K562 (cell line): ENCODE results near the gene MTOR. TPM values are rescaled to one million over a fixed set of nuclear protein-coding genes. Genes with fewer than 3 reads are reported as not detected.
A peak's percentile ranks its signal among the peaks of the same experiment; 100 is the strongest.

Experiments used
- ATAC-seq: fragments of 200-7000 bp; cut with Tn5 transposase; 3 replicates; pipeline ENCODE4 v1.9.1; 2020; ENCODE audit warnings: moderate library complexity
- BruUV-seq: library from RNA; stranded (reverse); fragments of 400-500 nt; replicated peaks from 2 replicates; lab custom pipeline; 2021; lab: Mats Ljungman, UMichigan
- CTCF ChIA-PET: fragments of 300-600 bp; formaldehyde crosslinking; extraction: SDS; loops from one replicate; lab custom pipeline; 2021; ENCODE audit warnings: low intra/inter-chr PET ratio; lab: Yijun Ruan, JAX
- POLR2A ChIA-PET: fragments of 300-600, 350-650 bp; sonication (Branson Sonifier 250); formaldehyde crosslinking; extraction: SDS; loops from one replicate; lab custom pipeline; 2021; ENCODE audit warnings: antibody characterized with exemption, inconsistent platforms; lab: Yijun Ruan, JAX
- DNase-seq, 4 experiments: peaks; one replicate each; pipeline versions ENCODE4 v3.0.0 to v3.0.0-alpha.2; 2011 to 2018; ENCODE audit warnings: low spot score in 3 of 4, mixed read lengths in 3 of 4; ENCODE audit errors: extremely low read depth in 1 of 4
- FAIRE-seq: peaks from 2 replicates; lab custom pipeline; 2011; peaks lifted over from hg19 to GRCh38; lab: Jason Lieb, UNC
- H2AFZ ChIP-seq: 2 replicates; pipeline ENCODE4 v1.6.0; 2011; ENCODE audit warnings: low read depth, low read length, control low read depth, inconsistent platforms
- H3K27ac ChIP-seq: fragments of 200-600 bp; 3 replicates; pipeline ENCODE4 v1.8.0; 2011; ENCODE audit warnings: low read depth, mild to moderate bottlenecking, control low read depth, inconsistent platforms, low read length, moderate library complexity, mixed read lengths; ENCODE audit errors: extremely low read depth
- H3K27me3 ChIP-seq, 2 experiments: fragments of 300-600 bp in 1 of 2; 2 replicates in 1 of 2; 3 replicates in 1 of 2; pipeline versions ENCODE4 v1.6.0 to v1.8.0; 2011; ENCODE audit warnings: inconsistent platforms in 2 of 2, low read length in 2 of 2, mild to moderate bottlenecking in 1 of 2, mixed read lengths in 1 of 2, moderate library complexity in 1 of 2; ENCODE audit not compliant: control insufficient read depth in 2 of 2, insufficient read depth in 2 of 2
- H3K36me3 ChIP-seq: fragments of 300-600 bp; 3 replicates; pipeline ENCODE4 v1.8.0; 2011; ENCODE audit warnings: mild to moderate bottlenecking, low read length, inconsistent platforms; ENCODE audit not compliant: control insufficient read depth, insufficient read depth
- H3K4me1 ChIP-seq, 2 experiments: fragments of 200-600 bp in 1 of 2; replicated peaks in 1 of 2; 2 replicates in 1 of 2; 3 replicates in 1 of 2; pipeline versions ENCODE4 v1.5.1 to v1.8.0; 2011; ENCODE audit warnings: inconsistent platforms in 2 of 2, low read length in 2 of 2, mild to moderate bottlenecking in 1 of 2, mixed read lengths in 1 of 2, moderate library complexity in 1 of 2; ENCODE audit not compliant: control insufficient read depth in 2 of 2, insufficient read depth in 2 of 2
- H3K4me2 ChIP-seq: 2 replicates; pipeline ENCODE4 v1.6.1; 2011; ENCODE audit warnings: low read length, control low read depth, inconsistent platforms, mixed read lengths; ENCODE audit not compliant: insufficient read depth
- H3K4me3 ChIP-seq: fragments of 200-600 bp; sonication (generic), shearing (Covaris generic); 2 replicates; pipeline ENCODE4 v1.5.1; 2016; ENCODE audit warnings: control low read depth, inconsistent platforms
- H3K79me2 ChIP-seq: fragments of 200-600 bp; 3 replicates; pipeline ENCODE4 v1.8.0; 2011; ENCODE audit warnings: low read length, inconsistent platforms; ENCODE audit not compliant: control insufficient read depth, insufficient read depth
- H3K9ac ChIP-seq, 2 experiments: 2 replicates each; pipeline versions ENCODE4 v1.6.0 to v1.6.1; 2011; ENCODE audit warnings: low read depth in 2 of 2, low read length in 2 of 2, control low read depth in 1 of 2, inconsistent platforms in 1 of 2, mild to moderate bottlenecking in 1 of 2, mixed read lengths in 1 of 2; ENCODE audit not compliant: insufficient read depth in 1 of 2
- H3K9me1 ChIP-seq: one replicate; pipeline ENCODE4 v1.6.0; 2011; ENCODE audit warnings: inconsistent platforms, mild to moderate bottlenecking, low read length, moderate library complexity; ENCODE audit not compliant: control insufficient read depth, insufficient read depth
- H3K9me3 ChIP-seq: replicated peaks from 2 replicates; pipeline ENCODE4 v1.5.1; 2011; ENCODE audit warnings: low read depth, low read length, inconsistent platforms; ENCODE audit not compliant: control insufficient read depth, insufficient read depth
- H4K20me1 ChIP-seq: replicated peaks from 2 replicates; pipeline ENCODE4 v1.6.1; 2011; ENCODE audit warnings: low read length, inconsistent platforms, mixed read lengths; ENCODE audit not compliant: control insufficient read depth, insufficient read depth
- MAFF ChIP-seq: IDR thresholded peaks from 2 replicates; pipeline ENCODE4 v1.6.1; 2012; ENCODE audit warnings: low read length, improper control_type of control experiment
- MTF1 ChIP-seq: fragments of 250-450 bp; sonication (Bioruptor Pico); IDR thresholded peaks from 2 replicates; pipeline ENCODE4 v1.9.0; 2021; ENCODE audit warnings: moderate library complexity, mild to moderate bottlenecking, inconsistent platforms, borderline replicate concordance
- POLR2G ChIP-seq: fragments of 200-400 bp; formaldehyde crosslinking; IDR thresholded peaks from 2 replicates; pipeline ENCODE4 v1.6.1; 2017; ENCODE audit warnings: low read depth, mild to moderate bottlenecking, antibody characterized with exemption, low read length, moderate library complexity
- RBFOX2 ChIP-seq: fragments of 200-400 bp; formaldehyde crosslinking; IDR thresholded peaks from 2 replicates; pipeline ENCODE4 v1.6.1; 2017; ENCODE audit warnings: low read depth, mild to moderate bottlenecking, low read length, moderate library complexity
- ZNF398 ChIP-seq: fragments of 250-450 bp; sonication (Bioruptor Pico); IDR thresholded peaks from 2 replicates; pipeline ENCODE4 v1.8.0; 2021; ENCODE audit warnings: moderate library complexity, mild to moderate bottlenecking, inconsistent platforms
- ZNF583 ChIP-seq: fragments of 250-450 bp; sonication (Bioruptor Pico); IDR thresholded peaks from 2 replicates; pipeline ENCODE4 v1.4.0; 2020
- ZNF695 ChIP-seq: fragments of 450-650 bp; formaldehyde crosslinking; IDR thresholded peaks from 2 replicates; pipeline ENCODE4 v1.4.0; 2020; ENCODE audit warnings: mild to moderate bottlenecking, moderate library complexity
- WGBS: fragments of 100-300 bp; shearing (Covaris generic); methylation state at CpG from one replicate; pipeline ENCODE4 v1.1.6; 2016; ENCODE audit warnings: low coverage, mixed read lengths; ENCODE audit not compliant: insufficient coverage; ENCODE audit errors: missing lambda C conversion rate; 5-methylcytosine and 5-hydroxymethylcytosine counted together
- in situ Hi-C: fragments of 300-500 bp; cut with MboI; formaldehyde crosslinking; loops from 4 replicates; pipeline ENCODE4 v1.15.0; 2018; ENCODE audit warnings: inconsistent platforms, mixed read lengths
- intact Hi-C: fragments of 100-400 bp; cut with micrococcal nuclease; formaldehyde crosslinking; loops from 2 replicates; pipeline ENCODE4 v1.14.2; 2022
- polyA plus RNA-seq, 8 experiments: library from polyadenylated mRNA; depleted of rRNA in 4 of 8; stranded (reverse) in 5 of 8; unstranded in 3 of 8; fragments of >200 nt; fragmentation: Nextera tagmentation in 2 of 8; fragmentation: Illumina TruSeq in 1 of 8; extraction: Ambion mirVana in 2 of 8; extraction: Trizol in 1 of 8; gene quantifications; 2 replicates each; pipeline versions ENCODE4 v1.2.1 to v1.2.3, GENCODE V29; 2011 to 2014; ENCODE audit warnings: inconsistent platforms in 1 of 8, missing spikeins in 1 of 8
- total RNA-seq, 7 experiments: library from RNA; depleted of rRNA in 6 of 7; stranded (reverse); fragments of >200 nt in 6 of 7; fragmentation: Illumina TruSeq in 2 of 7; extraction: Trizol in 2 of 7; gene quantifications; 2 replicates each; pipeline versions ENCODE4 v1.2.1 to v1.2.3, GENCODE V29; 2011 to 2021; ENCODE audit warnings: low replicate concordance in 1 of 7
- TF ChIP-seq, protein P1 (sequence below): fragments of 450-650 bp; IDR thresholded peaks from 2 replicates; pipeline ENCODE4 v1.6.1; 2017; ENCODE audit warnings: antibody characterized with exemption

Gene MTOR
- total and polyA plus RNA-seq, 9 of the 15 experiments (the other 6 are each of a cell fraction or from before 2014, with no cell fraction given) = 11.4 to 71.4 (median 52.2) TPM

GRCh38 chr1:11070876-11071275, 191.5 kb downstream of the MTOR start:
- no peak overlapping the region for H3K27ac ChIP-seq
- ChIA-PET POLR2A (interaction anchor here (1.1 to 1.9 kb wide), 3 partner anchors 9 to 41 kb away, joined by 3 to 8 read pairs (median 5); no protein-coding TSS in a partner anchor), CTCF (no interaction called here)
- no peaks in the 10 kb centered on the region for H4K20me1 ChIP-seq
- TSS peak; percentile 30 for BruUV-seq
- intact Hi-C loops = no loop called here
- H3K27me3 ChIP-seq = no peaks in the 10 kb centered on the region
- no peak for ATAC-seq
- TF ChIP-seq RBFOX2 (peak; percentile 30; the same call in 1 of the 2 replicates), POLR2G (peak; percentile 11; the same call in 1 of the 2 replicates), ZNF695 (no peak)
- H3K9ac ChIP-seq = peak overlapping the region in 1 of 2 experiments; percentile 74; a peak in 1 of 4 replicates
- no peak for FAIRE-seq
- no peak overlapping the region for H2AFZ ChIP-seq
- H3K9me1 ChIP-seq = no peaks in the 10 kb centered on the region
- H3K9me3 ChIP-seq = no peaks in the 10 kb centered on the region
- H3K4me3 ChIP-seq = no peak overlapping the region
- no peaks in the 10 kb centered on the region for H3K4me1 ChIP-seq
- in situ Hi-C loops = no loop called here
- no peaks in the 10 kb centered on the region for H3K79me2 ChIP-seq
- H3K4me2 ChIP-seq = no peak overlapping the region
- DNase-seq = no peak
- peaks cover 92% of the 10 kb centered on the region for H3K36me3 ChIP-seq
- WGBS = 90% methylated on average over 11 of the region's 11 CpGs

GRCh38 chr1:11068600-11069473, 193.5 kb downstream of the MTOR start:
- no peak overlapping the region for H2AFZ ChIP-seq
- intact Hi-C loops = no loop called here
- FAIRE-seq (no peak), DNase-seq (no peak), ATAC-seq (no peak)
- H3K36me3 ChIP-seq = peaks cover 89% of the 10 kb centered on the region
- no TSS peak for BruUV-seq
- WGBS = 92% methylated on average over 17 of the region's 17 CpGs
- H3K27me3 ChIP-seq = no peaks in the 10 kb centered on the region
- H3K9me1 ChIP-seq = no peaks in the 10 kb centered on the region
- H3K9ac ChIP-seq = 0 out of 4 replicates have a peak overlapping the region, but pooled peaks of 1 of the 2 experiments have one; percentile 2
- no peaks in the 10 kb centered on the region for H3K79me2 ChIP-seq
- H3K27ac ChIP-seq = no peak overlapping the region
- H3K4me1 ChIP-seq = no peaks in the 10 kb centered on the region
- no peak overlapping the region for H3K4me3 ChIP-seq
- no peak overlapping the region for H3K4me2 ChIP-seq
- no peaks in the 10 kb centered on the region for H4K20me1 ChIP-seq
- in situ Hi-C loops = no loop called here
- ChIA-PET CTCF (no interaction called here), POLR2A (interaction anchor here (0.6 to 1.7 kb wide), 4 partner anchors 10 to 53 kb away, joined by 3 to 4 read pairs (median 4); no protein-coding TSS in a partner anchor)
- H3K9me3 ChIP-seq = no peaks in the 10 kb centered on the region
- TF ChIP-seq, protein P1, sequence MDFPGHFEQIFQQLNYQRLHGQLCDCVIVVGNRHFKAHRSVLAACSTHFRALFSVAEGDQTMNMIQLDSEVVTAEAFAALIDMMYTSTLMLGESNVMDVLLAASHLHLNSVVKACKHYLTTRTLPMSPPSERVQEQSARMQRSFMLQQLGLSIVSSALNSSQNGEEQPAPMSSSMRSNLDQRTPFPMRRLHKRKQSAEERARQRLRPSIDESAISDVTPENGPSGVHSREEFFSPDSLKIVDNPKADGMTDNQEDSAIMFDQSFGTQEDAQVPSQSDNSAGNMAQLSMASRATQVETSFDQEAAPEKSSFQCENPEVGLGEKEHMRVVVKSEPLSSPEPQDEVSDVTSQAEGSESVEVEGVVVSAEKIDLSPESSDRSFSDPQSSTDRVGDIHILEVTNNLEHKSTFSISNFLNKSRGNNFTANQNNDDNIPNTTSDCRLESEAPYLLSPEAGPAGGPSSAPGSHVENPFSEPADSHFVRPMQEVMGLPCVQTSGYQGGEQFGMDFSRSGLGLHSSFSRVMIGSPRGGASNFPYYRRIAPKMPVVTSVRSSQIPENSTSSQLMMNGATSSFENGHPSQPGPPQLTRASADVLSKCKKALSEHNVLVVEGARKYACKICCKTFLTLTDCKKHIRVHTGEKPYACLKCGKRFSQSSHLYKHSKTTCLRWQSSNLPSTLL = no peak
- no peak for TF ChIP-seq ZNF398 (CRISPR knock-in tag)
- TF ChIP-seq ZNF583 = no peak
- no peak for TF ChIP-seq MTF1 (CRISPR knock-in tag)
- TF ChIP-seq MAFF = no peak
